ENCODE results near the gene BCOR. TPM values are rescaled to one million over a fixed set of nuclear protein-coding genes. Genes with fewer than 3 reads are reported as not detected.

BCOR gene
- total RNA-seq (2021; fragmentation: NEBNext Ultra II Directional; extraction: Animal tissue kit (Norgen Biotek cat#: 25700)) (50.8 and 54.7 TPM in 2 replicates), polyA plus RNA-seq (2011; rRNA removed) (25.0 and 38.7 TPM in 2 replicates), polyA minus RNA-seq (2011; rRNA and poly(A)+ RNA removed) (34.2 and 37.3 TPM in 2 replicates)
- 23.7 TPM for polyA plus RNA-seq (2011; cell fraction: cytosol; rRNA removed)
- polyA plus RNA-seq (2011; cell fraction: nucleus; rRNA removed): 71.8 TPM
- 30.9 to 39.5 TPM (median 38.0 TPM) in 4 replicates for polyA plus RNA-seq (2012, experiment 1 of 2)
- 13.5 TPM for polyA plus RNA-seq (2012, experiment 2 of 2)
- 27.2 TPM for polyA plus RNA-seq (2013, experiment 1 of 2)
- polyA plus RNA-seq (2013, experiment 2 of 2): 25.2 TPM
- polyA minus RNA-seq (2011; cell fraction: cytosol; rRNA and poly(A)+ RNA removed): 61.1 TPM
- polyA minus RNA-seq (2011; cell fraction: nucleus; rRNA and poly(A)+ RNA removed): 51.4 TPM
- long read RNA-seq, experiment 1, full-length matches to known transcripts: 3 of 38 reads
- long read RNA-seq, experiment 1, partial matches to known transcripts: 23 of 38 reads
- long read RNA-seq, experiment 1, other reads (novel, unspliced or antisense): 12 of 38 reads
- long read RNA-seq, experiment 2: 0 reads

DNA sequence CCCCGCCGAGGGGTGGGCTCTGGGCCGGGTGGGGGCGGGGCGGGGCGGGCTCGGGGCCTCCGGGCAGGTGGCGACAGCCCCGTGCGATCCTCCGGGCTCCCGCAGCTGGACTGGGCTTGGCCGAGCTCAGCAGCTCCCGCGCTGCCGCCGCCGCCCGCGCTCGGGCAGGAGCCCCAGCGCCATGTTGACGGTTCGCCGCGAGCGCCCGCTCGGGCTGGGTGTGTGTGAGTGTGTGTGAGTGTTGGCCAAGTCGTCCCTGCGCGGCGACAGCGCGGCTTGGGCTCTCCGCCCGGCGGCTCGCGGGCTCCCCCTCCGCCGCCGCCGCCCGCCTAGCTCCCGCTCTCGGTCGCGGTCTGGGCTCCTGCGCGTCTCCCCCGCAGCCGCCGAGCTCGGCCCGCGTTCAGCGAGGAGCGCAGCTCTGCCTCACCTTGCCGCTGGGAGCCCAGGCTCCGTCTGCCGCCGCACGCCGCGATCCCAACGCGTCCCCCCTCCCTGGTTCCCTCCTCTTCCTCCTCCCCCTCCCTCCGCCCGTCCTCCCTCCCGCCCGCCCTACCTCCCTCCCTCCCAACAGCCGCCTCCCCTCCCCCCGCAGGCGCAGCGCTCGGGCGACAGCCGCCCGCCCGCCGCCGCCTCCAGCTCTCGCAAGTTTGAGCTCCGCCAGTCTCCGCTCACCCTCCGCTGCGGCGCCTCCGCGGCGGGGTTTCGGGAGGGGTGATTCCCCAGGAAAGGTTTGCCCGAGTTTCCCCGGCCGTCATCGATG, at the start of gene BCOR:
TSS of gene BCOR (minus strand) at position 455 of the 760 bp plus-strand sequence. CDS start 20,029 bp downstream, outside the sequence.
- Histone ChIP-seq H3K36me3 (ENCODE audit: control insufficient read depth in 2 of 4, insufficient read depth in 4 of 4, low read length in 3 of 4) (no peaks in the 10 kb centered on the region), H3K56ac (replicated peaks; ENCODE audit: insufficient read length, low read depth, low read length) (no peak within 1 kb of the TSS), H3K27ac (ENCODE audit: low read depth, low read length) (no peak within 1 kb of the TSS), H3K4me1 (replicated peaks in 1 of 4; ENCODE audit: control insufficient read depth in 3 of 4, insufficient read depth in 4 of 4, low read length in 3 of 4) (peaks cover 4 to 27% (median 13%) of the 10 kb centered on the region in 4 experiments), H4K20me1 (replicated peaks in 1 of 2; ENCODE audit: control insufficient read depth in 1 of 2, insufficient read depth in 2 of 2, low read length in 2 of 2) (peaks cover 4 to 5% of the 10 kb centered on the region in 2 experiments), H4K5ac (ENCODE audit: insufficient read length, low read depth, low read length) (no peak within 1 kb of the TSS), H2BK20ac (ENCODE audit: low read length) (no peak within 1 kb of the TSS), H3K9me3 (ENCODE audit: insufficient read depth in 2 of 2, low read depth in 1 of 2, low read length in 1 of 2) (no peaks in the 10 kb centered on the region), H4K8ac (ENCODE audit: extremely low read depth, insufficient read depth, low read length) (peak within 1 kb of the TSS; percentile 79; the same call in 1 of the 2 replicates), H2BK120ac (replicated peaks; ENCODE audit: low read depth, low read length) (no peak within 1 kb of the TSS), H2BK15ac (ENCODE audit: low read length) (no peak within 1 kb of the TSS), H3K23ac (ENCODE audit: insufficient read length) (no peak within 1 kb of the TSS), H3K79me2 (ENCODE audit: control insufficient read depth in 1 of 2, insufficient read depth in 2 of 2, low read length in 2 of 2) (peaks cover 18 to 46% of the 10 kb centered on the region in 2 experiments), H3K4me3 (ENCODE audit: extremely low read depth in 1 of 4, insufficient read depth in 2 of 4, low read depth in 3 of 4, low read length in 4 of 4) (peak within 1 kb of the TSS; percentile 35 to 79 (median 56)), H3K4ac (replicated peaks; ENCODE audit: insufficient read length, low read depth, low read length) (no peak within 1 kb of the TSS), H2AFZ (ENCODE audit: low read length) (no peak within 1 kb of the TSS), H3K18ac (ENCODE audit: extremely low read depth, low read length) (no peak within 1 kb of the TSS; the same call in none of the 2 replicates), H3K79me1 (ENCODE audit: low read depth, low read length) (no peaks in the 10 kb centered on the region), H2BK5ac (ENCODE audit: low read depth, low read length) (no peak within 1 kb of the TSS), H3K14ac (ENCODE audit: insufficient read length) (no peak within 1 kb of the TSS), H3K4me2 (ENCODE audit: insufficient read depth in 1 of 2, low read depth in 2 of 2, low read length in 2 of 2) (peak within 1 kb of the TSS; percentile 81 to 98), H3K27me3 (replicated peaks in 1 of 4; ENCODE audit: control insufficient read depth in 3 of 4, extremely low read depth in 1 of 4, insufficient read depth in 3 of 4, low read length in 3 of 4) (peaks cover 0 to 25% (median 9%) of the 10 kb centered on the region in 4 experiments; a peak in 5 of 7 replicates), H3K23me2 (ENCODE audit: low read depth, low read length) (peaks cover 18% of the 10 kb centered on the region; the same call in 1 of the 2 replicates), H2BK12ac (ENCODE audit: low read depth, low read length) (no peak within 1 kb of the TSS), H2AK5ac (ENCODE audit: low read depth, low read length) (no peak within 1 kb of the TSS), H4K91ac (replicated peaks; ENCODE audit: insufficient read length, low read length) (no peak within 1 kb of the TSS), H3K9ac (replicated peaks in 1 of 4; ENCODE audit: extremely low read depth in 1 of 4, low read depth in 3 of 4, low read length in 3 of 4) (peak within 1 kb of the TSS in 3 of 4 experiments; percentile 20 to 88 (median 55); a peak in 3 of 7 replicates)
- DNase-seq (ENCODE audit: low read depth in 1 of 2, low spot score in 2 of 2) (peak in 1 of 2 experiments; percentile 63), FAIRE-seq (no peak)
- ChIA-PET POLR2A (ENCODE audit: partially characterized antibody) (interaction anchor here (0.7 to 29.1 kb wide), 11 partner anchors 10 to 92 kb away, joined by 3 to 509 read pairs (median 5); no protein-coding TSS in a partner anchor), CTCF (ENCODE audit: partially characterized antibody) (interaction anchor here (0.6 to 2.2 kb wide), 2 partner anchors 10 to 43 kb away, joined by 3 to 7 read pairs; no protein-coding TSS in a partner anchor)
- no CpG with 5 or more reads among the region's 98 CpGs for WGBS, 2 experiments (ENCODE audit: extremely low coverage in 1 of 2, insufficient coverage in 1 of 2, insufficient read length in 1 of 2, insufficient replicate concordance in 2 of 2, low coverage in 1 of 2, low lambda C conversion rate in 2 of 2, missing lambda C conversion rate in 1 of 2)
- TF ChIP-seq CREB1 (IDR thresholded peaks at IDR 0.05) (no peak), KDM5A (IDR thresholded peaks at IDR 0.05; ENCODE audit: low read length) (no peak), JUN (IDR thresholded peaks at IDR 0.05; ENCODE audit: low read depth, low read length) (no peak), CBX8 (IDR thresholded peaks at IDR 0.05; ENCODE audit: borderline replicate concordance, low read depth, low read length) (no peak), EZH2 (IDR thresholded peaks at IDR 0.05; ENCODE audit: low read depth, low read length, severe bottlenecking) (no peak), ASH2L (IDR thresholded peaks at IDR 0.05; ENCODE audit: low read length) (no peak)
- TF ChIP-seq, protein P1, sequence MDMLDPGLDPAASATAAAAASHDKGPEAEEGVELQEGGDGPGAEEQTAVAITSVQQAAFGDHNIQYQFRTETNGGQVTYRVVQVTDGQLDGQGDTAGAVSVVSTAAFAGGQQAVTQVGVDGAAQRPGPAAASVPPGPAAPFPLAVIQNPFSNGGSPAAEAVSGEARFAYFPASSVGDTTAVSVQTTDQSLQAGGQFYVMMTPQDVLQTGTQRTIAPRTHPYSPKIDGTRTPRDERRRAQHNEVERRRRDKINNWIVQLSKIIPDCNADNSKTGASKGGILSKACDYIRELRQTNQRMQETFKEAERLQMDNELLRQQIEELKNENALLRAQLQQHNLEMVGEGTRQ (IDR thresholded peaks at IDR 0.05; ENCODE audit: low read length): no peak
- TF ChIP-seq, protein P2, sequence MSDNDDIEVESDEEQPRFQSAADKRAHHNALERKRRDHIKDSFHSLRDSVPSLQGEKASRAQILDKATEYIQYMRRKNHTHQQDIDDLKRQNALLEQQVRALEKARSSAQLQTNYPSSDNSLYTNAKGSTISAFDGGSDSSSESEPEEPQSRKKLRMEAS (IDR thresholded peaks at IDR 0.05): 0 out of 2 replicates have a peak, but pooled peaks have one; percentile 9

Measured in H1 (cell line).